SK-N-SH (cell line): ENCODE data around the gene BBC3. TPM values are rescaled to one million over a fixed set of nuclear protein-coding genes. Genes with fewer than 3 reads are reported as not detected.

Source experiments
- CTCF ChIA-PET: fragments of 300-600, 350-600 bp; formaldehyde crosslinking; extraction: SDS; loops from one replicate; lab custom pipeline; 2021; lab: Yijun Ruan, JAX
- POLR2A ChIA-PET: fragments of 350-600 bp; sonication (Branson Sonifier 250); formaldehyde crosslinking; extraction: SDS; loops from one replicate; lab custom pipeline; 2020; ENCODE audit warnings: antibody characterized with exemption, inconsistent platforms; lab: Yijun Ruan, JAX
- DNase-seq: peaks from one replicate; pipeline ENCODE4 v3.0.0; 2012
- H2AFZ ChIP-seq: fragments of 200-600 bp; sonication (generic); 2 replicates; pipeline ENCODE4 v1.8.1; 2016; ENCODE audit warnings: antibody characterized with exemption, mild to moderate bottlenecking, low read depth
- H3F3A ChIP-seq: fragments of 200-600 bp; sonication (generic); replicated peaks from 2 replicates; pipeline ENCODE3; 2016; ENCODE audit warnings: antibody characterized with exemption, mild to moderate bottlenecking; ENCODE audit not compliant: insufficient read depth
- H3K27ac ChIP-seq, 2 experiments: fragments of 200-500 bp in 1 of 2; fragments of 200-600 bp in 1 of 2; sonication (Bioruptor generic) in 1 of 2; sonication (generic), shearing (Covaris generic) in 1 of 2; 2 replicates each; pipeline versions ENCODE4 v1.5.1 to v1.6.1; 2014 to 2016; ENCODE audit warnings: low read depth in 2 of 2, inconsistent platforms in 1 of 2, low read length in 1 of 2, mild to moderate bottlenecking in 1 of 2, mixed read lengths in 1 of 2
- H3K27me3 ChIP-seq: fragments of 200-600 bp; sonication (generic), shearing (Covaris generic); 2 replicates; pipeline ENCODE4 v1.6.1; 2016; ENCODE audit warnings: mixed run types; ENCODE audit not compliant: insufficient read depth
- H3K36me3 ChIP-seq, 2 experiments: fragments of 200-500 bp in 1 of 2; fragments of 200-600 bp in 1 of 2; sonication (Bioruptor generic) in 1 of 2; sonication (generic) in 1 of 2; replicated peaks in 1 of 2; 2 replicates each; pipeline versions ENCODE3 to v1.5.1; 2014 to 2016; ENCODE audit warnings: low read length in 1 of 2, mild to moderate bottlenecking in 1 of 2; ENCODE audit not compliant: insufficient read depth in 2 of 2, control insufficient read depth in 1 of 2
- H3K4me1 ChIP-seq, 2 experiments: fragments of 200-500 bp in 1 of 2; fragments of 200-600 bp in 1 of 2; sonication (Bioruptor generic) in 1 of 2; sonication (generic), shearing (Covaris generic) in 1 of 2; 2 replicates each; pipeline versions ENCODE4 v1.5.1 to v1.6.1; 2014 to 2016; ENCODE audit warnings: low read depth in 1 of 2, low read length in 1 of 2, mixed run types in 1 of 2; ENCODE audit not compliant: insufficient read depth in 2 of 2, control insufficient read depth in 1 of 2
- H3K4me2 ChIP-seq: fragments of 200-600 bp; sonication (generic), shearing (Covaris generic); 2 replicates; pipeline ENCODE4 v1.6.1; 2017; ENCODE audit warnings: mixed run types
- H3K4me3 ChIP-seq, 2 experiments: fragments of 200-500 bp in 1 of 2; fragments of 200-600 bp in 1 of 2; sonication (Bioruptor generic) in 1 of 2; sonication (generic), shearing (Covaris generic) in 1 of 2; 2 replicates each; pipeline versions ENCODE4 v1.5.1 to v1.8.1; 2014 to 2016; ENCODE audit warnings: low read depth in 2 of 2, inconsistent platforms in 1 of 2, low read length in 1 of 2, mild to moderate bottlenecking in 1 of 2, mixed read lengths in 1 of 2, moderate library complexity in 1 of 2
- H3K79me2 ChIP-seq: fragments of 200-600 bp; sonication (generic); 2 replicates; pipeline ENCODE4 v1.8.1; 2017; ENCODE audit warnings: mild to moderate bottlenecking; ENCODE audit not compliant: insufficient read depth
- H3K9ac ChIP-seq: fragments of 200-600 bp; sonication (generic); 2 replicates; pipeline ENCODE4 v1.6.1; 2017; ENCODE audit warnings: mixed run types
- H3K9me2 ChIP-seq: fragments of 200-600 bp; sonication (generic); 2 replicates; pipeline ENCODE4 v1.6.1; 2017; ENCODE audit warnings: mixed run types
- H3K9me3 ChIP-seq: fragments of 200-600 bp; sonication (generic); 2 replicates; pipeline ENCODE4 v1.6.1; 2017; ENCODE audit warnings: mixed run types, mild to moderate bottlenecking, moderate library complexity
- H4K20me1 ChIP-seq: fragments of 200-600 bp; sonication (generic); 2 replicates; pipeline ENCODE4 v1.6.1; 2017; ENCODE audit warnings: mild to moderate bottlenecking, mixed run types; ENCODE audit not compliant: insufficient read depth
- EP300 ChIP-seq, 2 experiments: IDR thresholded peaks; 2 replicates each; pipeline versions ENCODE4 v1.4.0 to v1.6.1; 2012; ENCODE audit warnings: borderline replicate concordance in 1 of 2, low read depth in 1 of 2, low read length in 1 of 2
- EZH2phosphoT487 ChIP-seq: fragments of 200-600 bp; sonication (generic); IDR thresholded peaks from 2 replicates; pipeline ENCODE4 v1.6.1; 2017; ENCODE audit warnings: low read depth, mixed run types, mild to moderate bottlenecking, antibody characterized with exemption, moderate library complexity, borderline replicate concordance
- FOSL2 ChIP-seq: IDR thresholded peaks from 2 replicates; pipeline ENCODE4 v1.4.0; 2012; ENCODE audit warnings: low read depth, mild to moderate bottlenecking, moderate library complexity, borderline replicate concordance
- FOXJ3 ChIP-seq: sonication (generic); formaldehyde crosslinking; IDR thresholded peaks from 2 replicates; pipeline ENCODE4 v1.5.1; 2020; ENCODE audit warnings: mild to moderate bottlenecking, missing genetic modification reagents
- FOXM1 ChIP-seq: IDR thresholded peaks from 2 replicates; pipeline ENCODE4 v1.4.0; 2012; ENCODE audit warnings: low read depth, mild to moderate bottlenecking
- GATA2 ChIP-seq: sonication (generic); formaldehyde crosslinking; IDR thresholded peaks from 2 replicates; pipeline ENCODE4 v1.5.0; 2020; ENCODE audit warnings: mild to moderate bottlenecking, missing genetic modification reagents
- JUND ChIP-seq: IDR thresholded peaks from 2 replicates; pipeline ENCODE4 v1.4.0; 2012
- POLR2AphosphoS5 ChIP-seq: IDR thresholded peaks from 2 replicates; pipeline ENCODE4 v1.6.1; 2012; ENCODE audit warnings: low read depth, low read length
- RAD21 ChIP-seq: IDR thresholded peaks from 2 replicates; pipeline ENCODE4 v1.6.1; 2012; ENCODE audit warnings: mild to moderate bottlenecking, low read length
- RFX5 ChIP-seq: IDR thresholded peaks from 2 replicates; pipeline ENCODE4 v1.6.1; 2012; ENCODE audit warnings: mild to moderate bottlenecking, improper control_type of control experiment, low read length
- TAF1 ChIP-seq: IDR thresholded peaks from 2 replicates; pipeline ENCODE4 v1.6.1; 2012; ENCODE audit warnings: low read depth, mild to moderate bottlenecking, low read length, moderate library complexity, borderline replicate concordance
- TCF12 ChIP-seq: IDR thresholded peaks from 2 replicates; pipeline ENCODE4 v1.4.0; 2012
- WGBS: methylation state at CpG from one replicate; pipeline ENCODE4 v1.1.6; 2017; ENCODE audit warnings: low lambda C conversion rate; 5-methylcytosine and 5-hydroxymethylcytosine counted together
- polyA plus RNA-seq, 3 experiments: library from polyadenylated mRNA; depleted of rRNA; stranded (reverse); fragments of >200 nt; gene quantifications; 2 replicates each; pipeline ENCODE4 v1.2.3, GENCODE V29; 2012
- TF ChIP-seq, protein P1 (sequence below): fragments of 200-600 bp; sonication (generic); IDR thresholded peaks from 2 replicates; pipeline ENCODE4 v1.6.1; 2017; ENCODE audit warnings: antibody characterized with exemption, mild to moderate bottlenecking, moderate library complexity
- TF ChIP-seq, protein P2 (sequence below): IDR thresholded peaks from 2 replicates; pipeline ENCODE4 v1.4.0; 2012; ENCODE audit warnings: low read depth, borderline replicate concordance
- TF ChIP-seq, protein P3 (sequence below): fragments of 150-350 bp; IDR thresholded peaks from 2 replicates; pipeline ENCODE4 v1.6.1; 2016; ENCODE audit warnings: mild to moderate bottlenecking, low read depth, low read length
- TF ChIP-seq, protein P4 (sequence below): IDR thresholded peaks from 2 replicates; pipeline ENCODE4; 2012

Gene BBC3
- polyA plus RNA-seq, 1 of the 3 experiments (the other 2 are of a cell fraction) = 14.5 TPM

DNA sequence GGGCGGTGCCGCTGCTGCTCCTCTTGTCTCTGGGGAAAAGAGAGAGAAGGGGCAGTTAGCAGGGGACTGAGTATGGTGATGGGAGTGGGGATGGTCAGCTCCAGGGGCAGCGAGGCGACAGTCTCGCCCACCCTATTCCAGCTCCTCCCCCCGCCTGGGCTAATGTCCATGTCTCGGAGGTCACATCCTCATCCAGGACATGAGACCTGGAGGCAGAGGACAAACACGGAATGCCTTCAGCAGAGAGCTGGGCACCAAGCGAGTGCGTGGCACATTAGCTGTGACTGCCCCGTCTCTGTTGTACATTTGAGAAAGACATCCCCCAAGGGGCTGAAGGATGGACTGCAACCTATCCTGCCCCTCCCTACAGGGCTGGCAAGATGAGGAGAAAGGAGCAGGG lies 9.1 kb downstream of the BBC3 start:
- peaks cover 13 to 21% of the 10 kb centered on the region in 2 experiments for H3K36me3 ChIP-seq
- no peak for DNase-seq
- peaks cover 23% of the 10 kb centered on the region for H4K20me1 ChIP-seq
- no peak overlapping the region for H3K4me3 ChIP-seq
- H3K4me2 ChIP-seq = no peak overlapping the region
- H2AFZ ChIP-seq = no peak overlapping the region
- peaks cover 45% of the 10 kb centered on the region for H3K79me2 ChIP-seq
- H3K4me1 ChIP-seq = peaks cover 8 to 12% of the 10 kb centered on the region in 2 experiments; a peak in 3 of 4 replicates
- ChIA-PET POLR2A (no interaction called here), CTCF (interaction anchor here (5.6 to 22.3 kb wide), 2 partner anchors 11 to 24 kb away, joined by 69 to 520 read pairs; no protein-coding TSS in a partner anchor)
- no peaks in the 10 kb centered on the region for H3K9me3 ChIP-seq
- 94% methylated on average over 9 of the region's 11 CpGs for WGBS
- no peaks in the 10 kb centered on the region for H3K9me2 ChIP-seq
- H3K27ac ChIP-seq = no peak overlapping the region
- H3K9ac ChIP-seq = no peak overlapping the region
- TF ChIP-seq FOSL2 (no peak), RFX5 (no peak), JUND (no peak), TCF12 (no peak)
- TF ChIP-seq, protein P1, sequence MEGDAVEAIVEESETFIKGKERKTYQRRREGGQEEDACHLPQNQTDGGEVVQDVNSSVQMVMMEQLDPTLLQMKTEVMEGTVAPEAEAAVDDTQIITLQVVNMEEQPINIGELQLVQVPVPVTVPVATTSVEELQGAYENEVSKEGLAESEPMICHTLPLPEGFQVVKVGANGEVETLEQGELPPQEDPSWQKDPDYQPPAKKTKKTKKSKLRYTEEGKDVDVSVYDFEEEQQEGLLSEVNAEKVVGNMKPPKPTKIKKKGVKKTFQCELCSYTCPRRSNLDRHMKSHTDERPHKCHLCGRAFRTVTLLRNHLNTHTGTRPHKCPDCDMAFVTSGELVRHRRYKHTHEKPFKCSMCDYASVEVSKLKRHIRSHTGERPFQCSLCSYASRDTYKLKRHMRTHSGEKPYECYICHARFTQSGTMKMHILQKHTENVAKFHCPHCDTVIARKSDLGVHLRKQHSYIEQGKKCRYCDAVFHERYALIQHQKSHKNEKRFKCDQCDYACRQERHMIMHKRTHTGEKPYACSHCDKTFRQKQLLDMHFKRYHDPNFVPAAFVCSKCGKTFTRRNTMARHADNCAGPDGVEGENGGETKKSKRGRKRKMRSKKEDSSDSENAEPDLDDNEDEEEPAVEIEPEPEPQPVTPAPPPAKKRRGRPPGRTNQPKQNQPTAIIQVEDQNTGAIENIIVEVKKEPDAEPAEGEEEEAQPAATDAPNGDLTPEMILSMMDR = no peak
- TF ChIP-seq, protein P2, sequence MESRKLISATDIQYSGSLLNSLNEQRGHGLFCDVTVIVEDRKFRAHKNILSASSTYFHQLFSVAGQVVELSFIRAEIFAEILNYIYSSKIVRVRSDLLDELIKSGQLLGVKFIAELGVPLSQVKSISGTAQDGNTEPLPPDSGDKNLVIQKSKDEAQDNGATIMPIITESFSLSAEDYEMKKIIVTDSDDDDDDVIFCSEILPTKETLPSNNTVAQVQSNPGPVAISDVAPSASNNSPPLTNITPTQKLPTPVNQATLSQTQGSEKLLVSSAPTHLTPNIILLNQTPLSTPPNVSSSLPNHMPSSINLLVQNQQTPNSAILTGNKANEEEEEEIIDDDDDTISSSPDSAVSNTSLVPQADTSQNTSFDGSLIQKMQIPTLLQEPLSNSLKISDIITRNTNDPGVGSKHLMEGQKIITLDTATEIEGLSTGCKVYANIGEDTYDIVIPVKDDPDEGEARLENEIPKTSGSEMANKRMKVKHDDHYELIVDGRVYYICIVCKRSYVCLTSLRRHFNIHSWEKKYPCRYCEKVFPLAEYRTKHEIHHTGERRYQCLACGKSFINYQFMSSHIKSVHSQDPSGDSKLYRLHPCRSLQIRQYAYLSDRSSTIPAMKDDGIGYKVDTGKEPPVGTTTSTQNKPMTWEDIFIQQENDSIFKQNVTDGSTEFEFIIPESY = no peak
- peaks cover 23% of the 10 kb centered on the region for H3F3A ChIP-seq
- H3K27me3 ChIP-seq = no peaks in the 10 kb centered on the region

- peaks cover 39% of the 10 kb centered on the region for H3K79me2 ChIP-seq
- no peaks in the 10 kb centered on the region for H3K9me3 ChIP-seq
- no peaks in the 10 kb centered on the region for H3K27me3 ChIP-seq
- H4K20me1 ChIP-seq = peaks cover 23% of the 10 kb centered on the region
- H3K36me3 ChIP-seq = peaks cover 13 to 21% of the 10 kb centered on the region in 2 experiments
- no peak overlapping the region for H3K4me3 ChIP-seq
- H3K4me1 ChIP-seq = peaks cover 4 to 7% of the 10 kb centered on the region in 2 experiments; a peak in 3 of 4 replicates
- H3F3A ChIP-seq = peaks cover 21% of the 10 kb centered on the region
- POLR2A ChIA-PET = no interaction called here
- no peaks in the 10 kb centered on the region for H3K9me2 ChIP-seq
- 92% methylated on average over 12 of the region's 33 CpGs for WGBS
- H3K9ac ChIP-seq = no peak overlapping the region
- H3K4me2 ChIP-seq = no peak overlapping the region
- no peak overlapping the region for H3K27ac ChIP-seq
- peak; percentile 22 for DNase-seq
- no peak overlapping the region for H2AFZ ChIP-seq
- TF ChIP-seq FOXJ3 (CRISPR knock-in tag) (no peak), FOXM1 (no peak), GATA2 (CRISPR knock-in tag) (no peak), FOSL2 (no peak), RAD21 (no peak), POLR2AphosphoS5 (no peak), TAF1 (no peak), JUND (no peak), EP300 (IDR thresholded peaks at IDR 0.05; ENCODE audit: borderline replicate concordance in 1 of 2, low read depth in 1 of 2, low read length in 1 of 2) (no peak), EZH2phosphoT487 (no peak)
- TF ChIP-seq, protein P3, sequence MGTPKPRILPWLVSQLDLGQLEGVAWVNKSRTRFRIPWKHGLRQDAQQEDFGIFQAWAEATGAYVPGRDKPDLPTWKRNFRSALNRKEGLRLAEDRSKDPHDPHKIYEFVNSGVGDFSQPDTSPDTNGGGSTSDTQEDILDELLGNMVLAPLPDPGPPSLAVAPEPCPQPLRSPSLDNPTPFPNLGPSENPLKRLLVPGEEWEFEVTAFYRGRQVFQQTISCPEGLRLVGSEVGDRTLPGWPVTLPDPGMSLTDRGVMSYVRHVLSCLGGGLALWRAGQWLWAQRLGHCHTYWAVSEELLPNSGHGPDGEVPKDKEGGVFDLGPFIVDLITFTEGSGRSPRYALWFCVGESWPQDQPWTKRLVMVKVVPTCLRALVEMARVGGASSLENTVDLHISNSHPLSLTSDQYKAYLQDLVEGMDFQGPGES = no peak
- TF ChIP-seq, protein P4, sequence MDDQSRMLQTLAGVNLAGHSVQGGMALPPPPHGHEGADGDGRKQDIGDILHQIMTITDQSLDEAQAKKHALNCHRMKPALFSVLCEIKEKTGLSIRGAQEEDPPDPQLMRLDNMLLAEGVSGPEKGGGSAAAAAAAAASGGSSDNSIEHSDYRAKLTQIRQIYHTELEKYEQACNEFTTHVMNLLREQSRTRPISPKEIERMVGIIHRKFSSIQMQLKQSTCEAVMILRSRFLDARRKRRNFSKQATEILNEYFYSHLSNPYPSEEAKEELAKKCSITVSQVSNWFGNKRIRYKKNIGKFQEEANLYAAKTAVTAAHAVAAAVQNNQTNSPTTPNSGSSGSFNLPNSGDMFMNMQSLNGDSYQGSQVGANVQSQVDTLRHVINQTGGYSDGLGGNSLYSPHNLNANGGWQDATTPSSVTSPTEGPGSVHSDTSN = no peak
- TF ChIP-seq, protein P1 = no peak
- CTCF ChIA-PET = interaction anchor here (22.3 kb wide), 1 partner anchor 24 kb away, joined by 520 read pairs; no protein-coding TSS in a partner anchor
Measured at GRCh38 chr19:47221080-47221841, 9.7 kb downstream of the BBC3 start.
